AG04449 (cell line): ENCODE results near the gene ADGRL3.

Experiments
- CTCF ChIA-PET: fragments of 350-600 bp; formaldehyde crosslinking; extraction: SDS; loops from one replicate; lab custom pipeline; 2021; ENCODE audit warnings: antibody characterized with exemption; lab: Yijun Ruan, JAX
- POLR2A ChIA-PET: fragments of 400-600, 350-600 bp; formaldehyde crosslinking; extraction: SDS; loops from one replicate; lab custom pipeline; 2020; ENCODE audit warnings: antibody characterized with exemption, inconsistent platforms; lab: Yijun Ruan, JAX
- DNase-seq: peaks from one replicate; pipeline ENCODE4 v3.0.0-alpha.2; 2010; ENCODE audit warnings: low read depth, low spot score
- H3K4me3 ChIP-seq: 2 replicates; pipeline ENCODE4 v1.5.1; 2011; ENCODE audit warnings: low read depth, mild to moderate bottlenecking, control low read depth, low read length
- TF ChIP-seq, protein P1 (sequence below): IDR thresholded peaks from one replicate; pipeline ENCODE4 v1.5.1; 2011; ENCODE audit warnings: mild to moderate bottlenecking, moderate library complexity, low read length, control low read depth, inconsistent platforms; ENCODE audit not compliant: insufficient read depth; ENCODE audit errors: missing control alignments

Gene ADGRL3

GRCh38 chr4:61812171-61812570 is 612.0 kb downstream of the ADGRL3 start:
- ChIA-PET POLR2A (no interaction called here), CTCF (no interaction called here)
- no peak overlapping the region for H3K4me3 ChIP-seq
- TF ChIP-seq, protein P1, sequence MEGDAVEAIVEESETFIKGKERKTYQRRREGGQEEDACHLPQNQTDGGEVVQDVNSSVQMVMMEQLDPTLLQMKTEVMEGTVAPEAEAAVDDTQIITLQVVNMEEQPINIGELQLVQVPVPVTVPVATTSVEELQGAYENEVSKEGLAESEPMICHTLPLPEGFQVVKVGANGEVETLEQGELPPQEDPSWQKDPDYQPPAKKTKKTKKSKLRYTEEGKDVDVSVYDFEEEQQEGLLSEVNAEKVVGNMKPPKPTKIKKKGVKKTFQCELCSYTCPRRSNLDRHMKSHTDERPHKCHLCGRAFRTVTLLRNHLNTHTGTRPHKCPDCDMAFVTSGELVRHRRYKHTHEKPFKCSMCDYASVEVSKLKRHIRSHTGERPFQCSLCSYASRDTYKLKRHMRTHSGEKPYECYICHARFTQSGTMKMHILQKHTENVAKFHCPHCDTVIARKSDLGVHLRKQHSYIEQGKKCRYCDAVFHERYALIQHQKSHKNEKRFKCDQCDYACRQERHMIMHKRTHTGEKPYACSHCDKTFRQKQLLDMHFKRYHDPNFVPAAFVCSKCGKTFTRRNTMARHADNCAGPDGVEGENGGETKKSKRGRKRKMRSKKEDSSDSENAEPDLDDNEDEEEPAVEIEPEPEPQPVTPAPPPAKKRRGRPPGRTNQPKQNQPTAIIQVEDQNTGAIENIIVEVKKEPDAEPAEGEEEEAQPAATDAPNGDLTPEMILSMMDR: no peak
- DNase-seq: no peak

- TF ChIP-seq, protein P1: no peak
Observed at GRCh38 chr4:61817071-61817470, 616.9 kb downstream of the ADGRL3 start.

GRCh38 chr4:61820136-61820535 is 620.0 kb downstream of the ADGRL3 start:
- POLR2A ChIA-PET: no interaction called here
- TF ChIP-seq, protein P1: no peak
- CTCF ChIA-PET: no interaction called here
- DNase-seq: no peak
- H3K4me3 ChIP-seq: no peak overlapping the region

More at GRCh38 chr4:61817071-61817470, 616.9 kb downstream of the ADGRL3 start:
- no peak for DNase-seq
- no peak overlapping the region for H3K4me3 ChIP-seq
- ChIA-PET CTCF (no interaction called here), POLR2A (no interaction called here)

GRCh38 chr4:61824454-61824853 is 624.3 kb downstream of the ADGRL3 start:
- ChIA-PET CTCF (no interaction called here), POLR2A (no interaction called here)
- TF ChIP-seq, protein P1: no peak
- H3K4me3 ChIP-seq: no peak overlapping the region
- no peak for DNase-seq

- ChIA-PET CTCF (no interaction called here), POLR2A (no interaction called here)
- DNase-seq: no peak
- TF ChIP-seq, protein P1: no peak
- H3K4me3 ChIP-seq: no peak overlapping the region
Observed at GRCh38 chr4:61827907-61828391, 627.8 kb downstream of the ADGRL3 start.

DNA sequence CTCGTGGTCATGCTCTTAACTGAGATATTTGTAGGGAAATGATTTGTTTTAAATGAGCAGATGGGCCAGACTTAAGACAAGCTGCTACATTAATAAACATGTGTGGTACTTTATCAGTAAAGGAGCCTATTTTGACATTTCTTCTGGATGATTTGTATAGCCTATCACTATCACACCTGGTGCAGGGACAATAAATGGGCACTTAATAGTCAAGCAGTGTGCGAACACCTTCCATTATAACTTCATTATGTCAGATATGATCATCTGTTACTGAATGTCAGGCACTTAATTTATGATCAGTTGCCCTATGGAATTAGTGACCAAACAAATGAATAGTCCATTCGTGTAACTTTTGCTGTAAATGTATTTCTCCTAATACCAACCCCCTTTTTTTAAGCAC is 628.8 kb downstream of the ADGRL3 start:
- ChIA-PET CTCF (no interaction called here), POLR2A (no interaction called here)
- DNase-seq: no peak
- TF ChIP-seq, protein P1: no peak
- H3K4me3 ChIP-seq: no peak overlapping the region
